PFSK-1 (cell line): ENCODE measurements around the gene LACTBL1.

ENCODE experiments used
- POLR2AphosphoS5 ChIP-seq: IDR thresholded peaks from 2 replicates; pipeline ENCODE4 v1.6.1; 2012; ENCODE audit warnings: low read depth, mild to moderate bottlenecking, control low read depth, low read length, moderate library complexity
- TAF1 ChIP-seq: IDR thresholded peaks from 2 replicates; pipeline ENCODE4 v1.6.1; 2012; ENCODE audit warnings: low read length, control low read depth, borderline replicate concordance; ENCODE audit not compliant: insufficient read depth

DNA sequence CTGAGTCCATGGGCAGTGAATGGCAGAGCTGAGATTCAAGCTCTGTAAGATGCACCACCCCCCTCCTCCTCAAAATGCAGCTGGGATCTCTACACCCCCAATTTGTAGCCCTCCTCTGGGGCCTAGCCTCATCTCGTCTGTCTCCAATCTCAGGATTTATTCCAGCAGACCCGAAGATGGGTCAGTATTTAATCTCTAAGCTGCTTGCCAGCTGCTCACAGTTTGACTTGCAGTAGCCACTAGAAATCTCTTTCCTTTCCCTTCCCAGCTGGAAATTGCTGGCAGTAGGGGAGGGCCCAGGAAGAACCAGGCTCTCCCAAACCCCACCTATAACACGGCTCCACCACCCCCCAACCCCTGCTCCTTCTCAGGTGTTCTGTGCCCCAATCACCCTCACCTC, 1.5 kb downstream of the LACTBL1 start:
- TF ChIP-seq POLR2AphosphoS5 (no peak), TAF1 (no peak)
